Keratinocyte (primary cell): ENCODE measurements around the gene ATP6V0D1. TPM values are rescaled to one million over a fixed set of nuclear protein-coding genes. Genes with fewer than 3 reads are reported as not detected.

Source experiments
- DNase-seq: peaks from one replicate; pipeline ENCODE4 v3.0.0-alpha.2; 2011; ENCODE audit warnings: low read depth, missing footprints, low spot score
- FAIRE-seq: peaks from 2 replicates; lab custom pipeline; 2011; peaks lifted over from hg19 to GRCh38; lab: Jason Lieb, UNC
- H2AFZ ChIP-seq: 2 replicates; pipeline ENCODE4 v1.6.0; 2012; ENCODE audit warnings: low read length, control low read depth, inconsistent platforms; ENCODE audit not compliant: control insufficient read depth
- H3K27ac ChIP-seq: 2 replicates; pipeline ENCODE4 v1.5.1; 2011; ENCODE audit warnings: low read length; ENCODE audit not compliant: control insufficient read depth, insufficient read depth
- H3K27me3 ChIP-seq: 3 replicates; pipeline ENCODE4 v1.6.0; 2011; ENCODE audit warnings: low read length; ENCODE audit not compliant: control insufficient read depth, insufficient read depth; ENCODE audit errors: extremely low read depth
- H3K36me3 ChIP-seq, 2 experiments: 2 replicates in 1 of 2; 3 replicates in 1 of 2; pipeline ENCODE4 v1.5.1; 2011; ENCODE audit warnings: low read length in 2 of 2, mild to moderate bottlenecking in 1 of 2; ENCODE audit not compliant: control insufficient read depth in 2 of 2, insufficient read depth in 2 of 2; ENCODE audit errors: extremely low read depth in 1 of 2
- H3K4me1 ChIP-seq: 3 replicates; pipeline ENCODE4 v1.5.1; 2011; ENCODE audit warnings: low read length; ENCODE audit not compliant: control insufficient read depth, insufficient read depth; ENCODE audit errors: extremely low read depth
- H3K4me2 ChIP-seq: 3 replicates; pipeline ENCODE4 v1.6.0; 2011; ENCODE audit warnings: low read depth, low read length; ENCODE audit not compliant: control insufficient read depth, insufficient read depth; ENCODE audit errors: extremely low read depth
- H3K4me3 ChIP-seq, 3 experiments: fragments of 200-600 bp in 1 of 3; sonication (generic) in 1 of 3; 2 replicates in 2 of 3; 3 replicates in 1 of 3; pipeline ENCODE4 v1.5.1; 2011 to 2016; ENCODE audit warnings: low read length in 3 of 3, mild to moderate bottlenecking in 3 of 3, control low read depth in 2 of 3, inconsistent platforms in 1 of 3, low read depth in 1 of 3, mixed read lengths in 1 of 3, mixed run types in 1 of 3, moderate library complexity in 1 of 3; ENCODE audit not compliant: control insufficient read depth in 2 of 3, insufficient read depth in 2 of 3; ENCODE audit errors: extremely low read depth in 1 of 3
- H3K79me2 ChIP-seq: 2 replicates; pipeline ENCODE4 v1.6.0; 2012; ENCODE audit warnings: low read length; ENCODE audit not compliant: control insufficient read depth, insufficient read depth
- H3K9ac ChIP-seq: 3 replicates; pipeline ENCODE4 v1.6.0; 2011; ENCODE audit warnings: low read length; ENCODE audit not compliant: control insufficient read depth, insufficient read depth; ENCODE audit errors: extremely low read depth
- H3K9me1 ChIP-seq: 3 replicates; pipeline ENCODE4 v1.6.0; 2011; ENCODE audit warnings: low read length; ENCODE audit not compliant: control insufficient read depth, insufficient read depth; ENCODE audit errors: extremely low read depth
- H3K9me3 ChIP-seq: 2 replicates; pipeline ENCODE4 v1.5.1; 2012; ENCODE audit warnings: low read depth, low read length; ENCODE audit not compliant: control insufficient read depth
- H4K20me1 ChIP-seq: 3 replicates; pipeline ENCODE4 v1.6.0; 2011; ENCODE audit warnings: low read length; ENCODE audit not compliant: control insufficient read depth, insufficient read depth; ENCODE audit errors: extremely low read depth
- CTCF ChIP-seq, 3 experiments: IDR thresholded peaks in 1 of 3; conservative IDR thresholded peaks in 1 of 3; optimal IDR thresholded peaks in 1 of 3; 2 replicates in 2 of 3; 3 replicates in 1 of 3; pipeline versions ENCODE3 to v1.5.1; 2011; ENCODE audit warnings: low read length in 3 of 3, mild to moderate bottlenecking in 3 of 3, moderate library complexity in 2 of 3, control low read depth in 1 of 3, inconsistent platforms in 1 of 3; ENCODE audit not compliant: insufficient read depth in 2 of 3; ENCODE audit errors: extremely low read depth in 1 of 3
- EZH2 ChIP-seq: IDR thresholded peaks from one replicate; pipeline ENCODE4 v1.6.1; 2012; ENCODE audit warnings: inconsistent platforms, mild to moderate bottlenecking, low read length, moderate library complexity
- dilution Hi-C: fragments of 300-500 bp; cut with MboI; formaldehyde crosslinking; loops from one replicate; pipeline ENCODE4 v1.7.0; 2020; ENCODE audit warnings: low sequenced_read_pairs; ENCODE audit not compliant: extremely low pct_ligation_motif_present
- polyA plus RNA-seq, 5 experiments: library from polyadenylated mRNA; depleted of rRNA in 3 of 5; stranded (reverse) in 3 of 5; stranded (forward) in 1 of 5; unstranded in 1 of 5; fragments of >200 nt; gene quantifications; 1 replicate in 1 of 5; 2 replicates in 3 of 5; 3 replicates in 1 of 5; pipeline versions ENCODE4 v1.2.1 to v1.2.3, GENCODE V29; 2011 to 2012; ENCODE audit warnings: missing spikeins in 2 of 5, low read depth in 1 of 5, low replicate concordance in 1 of 5

Gene ATP6V0D1
- polyA plus RNA-seq, 1 donor (not counting 4 experiments of a cell fraction or from before 2014, with no cell fraction given): 97.1 TPM

GRCh38 chr16:67449739-67450138 is 31.2 kb downstream of the ATP6V0D1 start:
- dilution Hi-C loops: no loop called here
- Histone ChIP-seq H3K9me3 (no peaks in the 10 kb centered on the region), H3K79me2 (no peaks in the 10 kb centered on the region), H3K27me3 (no peaks in the 10 kb centered on the region), H3K9me1 (no peaks in the 10 kb centered on the region), H3K9ac (no peak overlapping the region), H3K36me3 (peaks cover 5 to 20% of the 10 kb centered on the region in 2 experiments), H3K4me1 (no peaks in the 10 kb centered on the region), H3K4me3 (no peak overlapping the region), H2AFZ (no peak overlapping the region), H3K4me2 (no peak overlapping the region), H4K20me1 (peaks cover 12% of the 10 kb centered on the region), H3K27ac (no peak overlapping the region)
- TF ChIP-seq EZH2 (no peak), CTCF (optimal IDR thresholded peaks at IDR 0.05 in 1 of 3, IDR thresholded peaks at IDR 0.05 in 1 of 3, conservative IDR thresholded peaks at IDR 0.05 in 1 of 3; ENCODE audit: extremely low read depth in 1 of 3, insufficient read depth in 2 of 3, low read length in 3 of 3) (no peak)
- FAIRE-seq: no peak
- DNase-seq: no peak

- dilution Hi-C loops: no loop called here
- Histone ChIP-seq H3K79me2 (no peaks in the 10 kb centered on the region), H3K4me2 (no peak overlapping the region), H3K4me1 (no peaks in the 10 kb centered on the region), H3K36me3 (peaks cover 5 to 22% of the 10 kb centered on the region in 2 experiments), H3K27me3 (no peaks in the 10 kb centered on the region), H3K9me3 (no peaks in the 10 kb centered on the region), H3K4me3 (no peak overlapping the region), H2AFZ (no peak overlapping the region), H3K27ac (no peak overlapping the region), H4K20me1 (peaks cover 12% of the 10 kb centered on the region), H3K9me1 (no peaks in the 10 kb centered on the region), H3K9ac (no peak overlapping the region)
- FAIRE-seq (no peak), DNase-seq (no peak)
- TF ChIP-seq EZH2 (no peak), CTCF (optimal IDR thresholded peaks at IDR 0.05 in 1 of 3, IDR thresholded peaks at IDR 0.05 in 1 of 3, conservative IDR thresholded peaks at IDR 0.05 in 1 of 3; ENCODE audit: extremely low read depth in 1 of 3, insufficient read depth in 2 of 3, low read length in 3 of 3) (no peak)
Observed at GRCh38 chr16:67449336-67449735, 31.6 kb downstream of the ATP6V0D1 start.
